ENCODE data around the gene CLDN24. TPM values are rescaled to one million over a fixed set of nuclear protein-coding genes. Genes with fewer than 3 reads are reported as not detected.

CLDN24 gene
- total and polyA plus RNA-seq, 2 experiments from 2014 or later, result 0.94 TPM; not detected in 1

DNA sequence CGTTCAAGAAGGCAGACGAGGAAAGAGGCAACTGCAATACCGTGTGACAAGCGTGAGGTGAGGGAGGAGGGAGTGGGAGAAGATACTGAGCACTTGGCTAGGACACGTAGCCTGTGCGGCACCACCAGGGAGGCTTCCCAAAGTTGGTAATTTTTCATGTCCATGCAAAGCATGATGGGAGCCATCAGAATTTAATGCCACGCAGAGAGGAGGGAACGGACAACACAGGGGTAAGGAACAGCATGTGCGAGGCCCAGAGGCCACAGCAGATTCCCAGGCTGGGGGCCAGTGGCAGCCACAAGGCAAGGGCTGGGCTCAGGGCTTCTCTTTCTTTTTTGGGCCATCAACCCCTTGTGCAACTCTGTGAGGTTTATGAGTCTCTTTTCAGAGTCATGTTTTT lies 11.0 kb upstream of the CLDN24 start:
- TF ChIP-seq CTCF (IDR thresholded peaks at IDR 0.05; ENCODE audit: poor library complexity), result no peak
- TF ChIP-seq EZH2phosphoT487 (IDR thresholded peaks at IDR 0.05; ENCODE audit: low read depth, severe bottlenecking, unreplicated experiment), result no peak
- no peak for TF ChIP-seq EZH2 (IDR thresholded peaks at IDR 0.05; ENCODE audit: borderline replicate concordance)
- Histone ChIP-seq H3K9me3 (ENCODE audit: low read depth) (no peaks in the 10 kb centered on the region), H3K4me3 (no peak overlapping the region), H3K4me1 (ENCODE audit: insufficient read depth) (peaks cover 3% of the 10 kb centered on the region), H3K79me2 (no peaks in the 10 kb centered on the region), H2AFZ (no peak overlapping the region), H3K27ac (no peak overlapping the region), H3K9me2 (replicated peaks; ENCODE audit: insufficient read depth) (no peaks in the 10 kb centered on the region), H4K20me1 (ENCODE audit: insufficient read depth, poor library complexity, severe bottlenecking) (no peaks in the 10 kb centered on the region), H3K4me2 (no peak overlapping the region), H3K36me3 (replicated peaks; ENCODE audit: insufficient read depth, low read depth) (no peaks in the 10 kb centered on the region), H3K27me3 (no peaks in the 10 kb centered on the region)
- DNase-seq (ENCODE audit: low spot score), result no peak
- WGBS (ENCODE audit: low lambda C conversion rate, missing lambda C conversion rate), result 96% methylated on average over 9 of the region's 9 CpGs

GRCh38 chr4:183332447-183332846 lies 10.2 kb upstream of the CLDN24 start:
- H2AFZ ChIP-seq, result no peak overlapping the region
- no peak for TF ChIP-seq EZH2phosphoT487 (IDR thresholded peaks at IDR 0.05; ENCODE audit: low read depth, severe bottlenecking, unreplicated experiment)
- TF ChIP-seq CTCF (IDR thresholded peaks at IDR 0.05; ENCODE audit: poor library complexity), result no peak
- TF ChIP-seq EZH2 (IDR thresholded peaks at IDR 0.05; ENCODE audit: borderline replicate concordance), result no peak
- 90% methylated on average over 11 of the region's 11 CpGs for WGBS (ENCODE audit: low lambda C conversion rate, missing lambda C conversion rate)

DNA sequence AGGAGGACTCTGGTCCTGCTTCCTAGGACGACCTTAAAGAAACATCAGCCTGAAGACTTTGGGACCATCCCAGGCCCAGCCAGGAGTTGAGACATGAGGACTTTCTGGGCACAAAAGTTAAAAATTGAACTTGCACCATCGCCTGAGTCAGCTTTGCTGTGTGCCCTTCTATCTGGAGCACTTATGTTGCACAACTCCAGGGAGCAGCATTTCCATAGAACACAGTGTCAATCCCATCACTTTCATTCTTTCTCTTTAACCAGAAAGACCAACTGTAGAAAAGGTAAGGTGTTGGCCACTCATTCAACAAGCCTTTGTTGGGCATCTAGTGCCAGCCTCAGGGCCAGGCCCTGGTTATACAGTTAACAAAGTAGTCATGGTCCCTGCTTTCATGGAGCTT lies 8.6 kb upstream of the CLDN24 start:
- H2AFZ ChIP-seq, result no peak overlapping the region
- TF ChIP-seq CTCF (IDR thresholded peaks at IDR 0.05; ENCODE audit: poor library complexity), result no peak
- TF ChIP-seq EZH2 (IDR thresholded peaks at IDR 0.05; ENCODE audit: borderline replicate concordance), result no peak
- TF ChIP-seq EZH2phosphoT487 (IDR thresholded peaks at IDR 0.05; ENCODE audit: low read depth, severe bottlenecking, unreplicated experiment), result no peak
- H3K27ac ChIP-seq, result no peak overlapping the region
- WGBS (ENCODE audit: low lambda C conversion rate, missing lambda C conversion rate), result 97% methylated on average over 2 of the region's 2 CpGs
- no peak overlapping the region for H3K4me3 ChIP-seq
- peaks cover 3% of the 10 kb centered on the region for H3K9me3 ChIP-seq (ENCODE audit: low read depth)
- H3K27me3 ChIP-seq, result no peaks in the 10 kb centered on the region
- no peak overlapping the region for H3K4me2 ChIP-seq
- H3K9me2 ChIP-seq (replicated peaks; ENCODE audit: insufficient read depth), result no peaks in the 10 kb centered on the region
- H3K36me3 ChIP-seq (replicated peaks; ENCODE audit: insufficient read depth, low read depth), result no peaks in the 10 kb centered on the region
- DNase-seq (ENCODE audit: low spot score), result no peak
- no peaks in the 10 kb centered on the region for H3K79me2 ChIP-seq
- H3K4me1 ChIP-seq (ENCODE audit: insufficient read depth), result peaks cover 3% of the 10 kb centered on the region
- H4K20me1 ChIP-seq (ENCODE audit: insufficient read depth, poor library complexity, severe bottlenecking), result no peaks in the 10 kb centered on the region

More at GRCh38 chr4:183332447-183332846, 10.2 kb upstream of the CLDN24 start:
- Histone ChIP-seq H3K4me2 (no peak overlapping the region), H4K20me1 (ENCODE audit: insufficient read depth, poor library complexity, severe bottlenecking) (no peaks in the 10 kb centered on the region), H3K9me2 (replicated peaks; ENCODE audit: insufficient read depth) (no peaks in the 10 kb centered on the region), H3K27me3 (no peaks in the 10 kb centered on the region), H3K4me1 (ENCODE audit: insufficient read depth) (peaks cover 3% of the 10 kb centered on the region), H3K27ac (no peak overlapping the region), H3K79me2 (no peaks in the 10 kb centered on the region), H3K36me3 (replicated peaks; ENCODE audit: insufficient read depth, low read depth) (no peaks in the 10 kb centered on the region), H3K4me3 (no peak overlapping the region), H3K9me3 (ENCODE audit: low read depth) (no peaks in the 10 kb centered on the region)
- no peak for DNase-seq (ENCODE audit: low spot score)
